CD4-positive, alpha-beta T cell (primary cell): ENCODE data around the gene WFIKKN1. TPM values are rescaled to one million over a fixed set of nuclear protein-coding genes. Genes with fewer than 3 reads are reported as not detected.

Experiments used
- ATAC-seq: fragments of 200-7000 bp; cut with Tn5 transposase; one replicate; pipeline ENCODE4 v1.10.0; 2022; ENCODE audit warnings: mild to moderate bottlenecking; ENCODE audit not compliant: poor library complexity
- CTCF ChIA-PET: fragments of 350-600 bp; sonication (Branson Sonifier 250); formaldehyde crosslinking; loops from one replicate; lab custom pipeline; 2021; ENCODE audit warnings: antibody characterized with exemption, inconsistent platforms; lab: Charles Lee
- POLR2A ChIA-PET: fragments of 350-600 bp; sonication (Branson Sonifier 250); formaldehyde crosslinking; loops from one replicate; lab custom pipeline; 2021; ENCODE audit warnings: antibody characterized with exemption, inconsistent platforms; lab: Charles Lee
- DNase-seq, 14 experiments: peaks; one replicate each; pipeline ENCODE4 v3.0.0-alpha.2; 2013 to 2020; ENCODE audit warnings: mixed read lengths in 2 of 14
- H3K27ac ChIP-seq, 2 donors: one replicate each; pipeline versions ENCODE4 v1.5.1 to v1.7.0; 2013; ENCODE audit warnings: low read length in 2 of 2, low read depth in 1 of 2, mild to moderate bottlenecking in 1 of 2
- H3K27me3 ChIP-seq, 2 experiments: 1 replicate in 1 of 2; 2 replicates in 1 of 2; pipeline versions ENCODE4 v1.6.1 to v1.7.0; 2013; ENCODE audit warnings: low read length in 2 of 2, control low read depth in 1 of 2, mild to moderate bottlenecking in 1 of 2, moderate library complexity in 1 of 2; ENCODE audit not compliant: insufficient read depth in 2 of 2, control insufficient read depth in 1 of 2
- H3K36me3 ChIP-seq: one replicate; pipeline ENCODE4 v1.6.1; 2013; ENCODE audit warnings: low read length, control low read depth; ENCODE audit not compliant: insufficient read depth
- H3K4me1 ChIP-seq: one replicate; pipeline ENCODE4 v1.6.1; 2013; ENCODE audit warnings: low read length, control low read depth; ENCODE audit not compliant: insufficient read depth
- H3K4me3 ChIP-seq: one replicate; pipeline ENCODE4 v1.5.1; 2013; ENCODE audit warnings: mild to moderate bottlenecking, low read length, moderate library complexity
- H3K9me3 ChIP-seq, 2 experiments: 1 replicate in 1 of 2; 2 replicates in 1 of 2; pipeline versions ENCODE4 v1.6.1 to v1.7.0; 2013; ENCODE audit warnings: low read length in 2 of 2, mild to moderate bottlenecking in 2 of 2, control low read depth in 1 of 2, moderate library complexity in 1 of 2; ENCODE audit not compliant: control insufficient read depth in 1 of 2, insufficient read depth in 1 of 2
- H3K27ac Mint-ChIP-seq: one replicate; pipeline ENCODE4 v1.8.0; 2020; ENCODE audit warnings: mixed read lengths
- H3K27me3 Mint-ChIP-seq: one replicate; pipeline ENCODE4 v1.8.0; 2021; ENCODE audit warnings: mixed read lengths
- H3K36me3 Mint-ChIP-seq: one replicate; pipeline ENCODE4 v1.8.0; 2021; ENCODE audit warnings: low read depth, mixed read lengths
- H3K4me1 Mint-ChIP-seq: one replicate; pipeline ENCODE4 v1.8.0; 2021; ENCODE audit warnings: low read depth, mixed read lengths
- H3K4me3 Mint-ChIP-seq: one replicate; pipeline ENCODE4 v1.8.0; 2020; ENCODE audit warnings: mild to moderate bottlenecking, mixed read lengths
- H3K9me3 Mint-ChIP-seq: one replicate; pipeline ENCODE4 v1.8.0; 2020; ENCODE audit warnings: mixed read lengths
- intact Hi-C, 2 experiments: fragments of 100-400 bp; cut with DNase I in 1 of 2; cut with micrococcal nuclease in 1 of 2; formaldehyde crosslinking; loops; one replicate each; pipeline versions ENCODE4 v1.15.1 to v1.9.0; 2023 to 2025; cut with DNase I, micrococcal nuclease
- total RNA-seq, 174 experiments: library from RNA in 2 of 174; stranded (reverse) in 2 of 174; gene quantifications; one replicate each; pipeline ENCODE4 v1.2.3 and lab custom pipeline; 2021 to 2026
- TF ChIP-seq, protein P1 (sequence below): fragments of 200-600 bp; IDR thresholded peaks from one replicate; pipeline ENCODE4 v1.8.0; 2022; ENCODE audit warnings: antibody characterized with exemption, mild to moderate bottlenecking

WFIKKN1 gene
- total RNA-seq, 2 experiments from 2014 or later, result 0.64 to 0.99 TPM

DNA sequence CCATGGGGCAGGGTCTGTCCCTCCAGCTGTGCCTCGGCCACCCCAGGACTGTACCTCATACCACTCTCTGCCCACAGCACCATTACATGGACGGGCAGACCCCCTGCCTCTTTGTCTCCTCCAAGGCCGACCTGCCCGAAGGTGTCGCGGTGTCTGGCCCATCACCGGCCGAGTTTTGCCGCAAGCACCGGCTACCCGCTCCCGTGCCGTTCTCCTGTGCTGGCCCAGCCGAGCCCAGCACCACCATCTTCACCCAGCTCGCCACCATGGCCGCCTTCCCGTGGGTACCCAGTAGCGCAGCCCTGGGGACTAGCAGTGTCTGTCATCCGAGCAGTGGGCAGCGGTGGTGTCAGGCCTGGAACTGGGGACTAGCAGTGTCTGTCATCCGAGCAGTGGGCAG lies 42.1 kb downstream of the WFIKKN1 start:
- ChIA-PET POLR2A (no interaction called here), CTCF (no interaction called here)
- no peak overlapping the region for H3K4me3 ChIP-seq
- peaks cover 40% of the 10 kb centered on the region for H3K4me1 ChIP-seq
- H3K9me3 Mint-ChIP-seq, result no peaks in the 10 kb centered on the region
- peaks cover 15% of the 10 kb centered on the region for H3K36me3 Mint-ChIP-seq
- no peaks in the 10 kb centered on the region for H3K27me3 Mint-ChIP-seq
- peaks cover 11% of the 10 kb centered on the region for H3K4me1 Mint-ChIP-seq
- no peak overlapping the region for H3K27ac Mint-ChIP-seq
- no peaks in the 10 kb centered on the region for H3K9me3 ChIP-seq
- peaks cover 35% of the 10 kb centered on the region for H3K36me3 ChIP-seq
- no peak overlapping the region for H3K4me3 Mint-ChIP-seq
- no peak for ATAC-seq
- no peak overlapping the region for H3K27ac ChIP-seq
- H3K27me3 ChIP-seq, result peaks cover 8 to 12% of the 10 kb centered on the region in 2 experiments
- TF ChIP-seq, protein P1, sequence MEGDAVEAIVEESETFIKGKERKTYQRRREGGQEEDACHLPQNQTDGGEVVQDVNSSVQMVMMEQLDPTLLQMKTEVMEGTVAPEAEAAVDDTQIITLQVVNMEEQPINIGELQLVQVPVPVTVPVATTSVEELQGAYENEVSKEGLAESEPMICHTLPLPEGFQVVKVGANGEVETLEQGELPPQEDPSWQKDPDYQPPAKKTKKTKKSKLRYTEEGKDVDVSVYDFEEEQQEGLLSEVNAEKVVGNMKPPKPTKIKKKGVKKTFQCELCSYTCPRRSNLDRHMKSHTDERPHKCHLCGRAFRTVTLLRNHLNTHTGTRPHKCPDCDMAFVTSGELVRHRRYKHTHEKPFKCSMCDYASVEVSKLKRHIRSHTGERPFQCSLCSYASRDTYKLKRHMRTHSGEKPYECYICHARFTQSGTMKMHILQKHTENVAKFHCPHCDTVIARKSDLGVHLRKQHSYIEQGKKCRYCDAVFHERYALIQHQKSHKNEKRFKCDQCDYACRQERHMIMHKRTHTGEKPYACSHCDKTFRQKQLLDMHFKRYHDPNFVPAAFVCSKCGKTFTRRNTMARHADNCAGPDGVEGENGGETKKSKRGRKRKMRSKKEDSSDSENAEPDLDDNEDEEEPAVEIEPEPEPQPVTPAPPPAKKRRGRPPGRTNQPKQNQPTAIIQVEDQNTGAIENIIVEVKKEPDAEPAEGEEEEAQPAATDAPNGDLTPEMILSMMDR, result no peak
- DNase-seq, result no peak
- intact Hi-C loops, result no loop called here

DNA sequence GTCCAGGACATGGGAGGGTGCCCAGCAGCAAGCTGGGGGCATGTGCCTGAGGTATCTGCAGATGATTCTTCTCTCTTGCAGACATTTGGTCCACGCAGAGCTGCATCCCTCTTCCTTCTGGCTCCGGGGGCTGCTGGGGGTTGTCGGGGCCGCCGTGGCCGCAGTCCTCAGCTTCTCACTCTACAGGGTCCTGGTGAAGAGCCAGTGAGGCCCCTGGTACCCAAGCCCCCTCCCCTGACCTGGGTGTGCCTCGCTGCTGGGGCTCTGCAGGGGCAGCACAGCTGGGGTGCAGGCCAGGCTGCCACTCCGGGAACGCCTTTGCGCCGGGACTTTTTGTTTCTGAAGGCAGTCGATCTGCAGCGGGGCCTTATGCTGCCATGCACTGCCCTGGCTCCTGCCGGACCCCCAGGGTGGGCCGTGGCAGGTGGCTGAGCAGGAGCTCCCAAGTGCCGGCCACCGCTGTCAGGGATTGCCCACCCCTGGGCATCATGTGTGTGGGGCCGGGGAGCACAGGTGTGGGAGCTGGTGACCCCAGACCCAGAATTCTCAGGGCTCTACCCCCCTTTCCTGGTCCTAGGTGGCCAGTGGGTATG lies 42.7 kb downstream of the WFIKKN1 start:
- no peak overlapping the region for H3K27ac ChIP-seq
- Mint-ChIP-seq H3K9me3 (no peaks in the 10 kb centered on the region), H3K4me1 (peaks cover 11% of the 10 kb centered on the region), H3K27ac (no peak overlapping the region), H3K27me3 (no peaks in the 10 kb centered on the region), H3K4me3 (no peak overlapping the region), H3K36me3 (peaks cover 15% of the 10 kb centered on the region)
- intact Hi-C loops, result no loop called here
- no peak overlapping the region for H3K4me3 ChIP-seq
- no peaks in the 10 kb centered on the region for H3K9me3 ChIP-seq
- H3K36me3 ChIP-seq, result peaks cover 35% of the 10 kb centered on the region
- POLR2A ChIA-PET, result no interaction called here
- H3K27me3 ChIP-seq, result peaks cover 8 to 12% of the 10 kb centered on the region in 2 experiments
- H3K4me1 ChIP-seq, result peaks cover 37% of the 10 kb centered on the region
- CTCF ChIA-PET, result no interaction called here
- DNase-seq (no peak), ATAC-seq (no peak)
- TF ChIP-seq, protein P1, result no peak

DNA sequence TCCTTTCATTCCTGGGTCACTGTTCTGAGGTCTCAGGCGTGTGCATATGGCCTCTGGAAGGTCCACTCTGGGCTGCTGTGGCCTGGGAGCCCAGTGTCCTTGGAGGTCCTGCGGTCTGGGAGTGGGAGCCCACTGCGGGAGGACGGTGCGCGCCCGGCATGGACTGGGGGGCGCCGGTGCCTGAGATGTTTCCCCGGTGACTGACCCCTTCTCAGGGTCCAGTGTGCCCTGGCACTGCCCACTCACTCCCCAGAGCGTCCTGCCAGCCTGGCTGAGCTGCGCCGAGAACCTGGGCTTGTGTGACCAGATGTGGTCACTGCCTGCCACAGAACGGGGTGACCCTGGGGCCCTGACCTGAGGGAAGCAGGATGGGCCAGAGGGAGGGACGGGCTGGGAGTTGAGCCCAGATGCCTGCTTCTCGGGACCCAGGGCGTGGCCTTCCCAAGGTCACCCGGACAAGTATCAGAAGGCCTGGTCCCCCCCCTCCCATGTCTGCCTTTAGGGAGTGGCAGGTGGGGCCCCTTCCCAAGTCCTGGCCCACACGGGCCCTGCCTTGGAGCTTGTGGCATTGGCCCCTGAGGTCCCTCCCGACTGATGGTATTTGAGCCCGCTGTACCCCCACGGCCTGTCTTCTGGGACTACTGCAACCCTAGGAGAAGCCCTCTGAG lies 43.6 kb downstream of the WFIKKN1 start:
- ChIA-PET CTCF (no interaction called here), POLR2A (no interaction called here)
- peaks cover 8 to 12% of the 10 kb centered on the region in 2 experiments for H3K27me3 ChIP-seq
- Mint-ChIP-seq H3K4me1 (peaks cover 18% of the 10 kb centered on the region), H3K9me3 (no peaks in the 10 kb centered on the region), H3K27ac (no peak overlapping the region), H3K4me3 (peak overlapping the region; percentile 65), H3K36me3 (peaks cover 15% of the 10 kb centered on the region), H3K27me3 (no peaks in the 10 kb centered on the region)
- ATAC-seq (no peak), DNase-seq (no peak)
- no peaks in the 10 kb centered on the region for H3K9me3 ChIP-seq
- H3K4me1 ChIP-seq, result peaks cover 34% of the 10 kb centered on the region
- peaks cover 34% of the 10 kb centered on the region for H3K36me3 ChIP-seq
- intact Hi-C loops, result no loop called here
- no peak overlapping the region for H3K27ac ChIP-seq
- TF ChIP-seq, protein P1, result no peak
- no peak overlapping the region for H3K4me3 ChIP-seq
